Lung (tissue), 12 donors: ENCODE data around the gene ARMH2. TPM values are rescaled to one million over a fixed set of nuclear protein-coding genes. Genes with fewer than 3 reads are reported as not detected.
A peak's percentile ranks its signal among the peaks of the same experiment; 100 is the strongest.
"Not testable (repeated sequence)": the region's sequence is repeated elsewhere in the genome, so short reads cannot be mapped to it uniquely, and the experiment has no call there.

Experiments
- ATAC-seq: fragments of 200-7000 bp; cut with Tn5 transposase; one replicate; pipeline ENCODE4 v1.9.1; 2020; ENCODE audit warnings: moderate number of reproducible peaks; ENCODE audit not compliant: insufficient read depth, low FRiP score
- DNase-seq, 3 donors: peaks; one replicate each; pipeline ENCODE4 v3.0.0-alpha.2; 2013 to 2017
- H3K27ac ChIP-seq, 2 donors: one replicate each; pipeline ENCODE4 v1.5.1; 2013; ENCODE audit warnings: mild to moderate bottlenecking in 2 of 2, moderate library complexity in 2 of 2, control low read depth in 1 of 2, inconsistent platforms in 1 of 2, low read depth in 1 of 2, low read length in 1 of 2
- H3K27me3 ChIP-seq, 3 donors: one replicate each; pipeline ENCODE4 v1.5.1; 2013; ENCODE audit warnings: low read length in 2 of 3; ENCODE audit not compliant: control insufficient read depth in 3 of 3, insufficient read depth in 3 of 3
- H3K36me3 ChIP-seq, 4 donors: one replicate each; pipeline ENCODE4 v1.5.1; 2013; ENCODE audit warnings: low read length in 4 of 4, mild to moderate bottlenecking in 1 of 4, moderate library complexity in 1 of 4; ENCODE audit not compliant: control insufficient read depth in 4 of 4, insufficient read depth in 4 of 4
- H3K4me1 ChIP-seq, 5 donors: one replicate each; pipeline ENCODE4 v1.5.1; 2013; ENCODE audit warnings: low read length in 5 of 5, mild to moderate bottlenecking in 2 of 5, moderate library complexity in 1 of 5; ENCODE audit not compliant: control insufficient read depth in 5 of 5, insufficient read depth in 5 of 5
- H3K4me3 ChIP-seq: one replicate; pipeline ENCODE4 v1.5.1; 2013; ENCODE audit warnings: mild to moderate bottlenecking, control low read depth, moderate library complexity
- H3K9ac ChIP-seq, 2 donors: one replicate each; pipeline ENCODE4 v1.5.1; 2013; ENCODE audit warnings: low read length in 2 of 2, control low read depth in 1 of 2; ENCODE audit not compliant: insufficient read depth in 1 of 2
- H3K9me3 ChIP-seq, 4 donors: one replicate each; pipeline ENCODE4 v1.5.1; 2013; ENCODE audit warnings: low read length in 3 of 4, mild to moderate bottlenecking in 1 of 4, moderate library complexity in 1 of 4; ENCODE audit not compliant: control insufficient read depth in 4 of 4, insufficient read depth in 3 of 4
- WGBS, 2 donors: extraction: QIAGEN DNeasy Blood & Tissue Kit; methylation state at CpG; one replicate each; pipeline ENCODE4 v1.1.7; 2013; 5-methylcytosine and 5-hydroxymethylcytosine counted together
- polyA plus RNA-seq, 2 donors: library from polyadenylated mRNA; stranded (reverse); fragments of 200-250 nt; gene quantifications; one replicate each; pipeline ENCODE4 v1.2.1, GENCODE V29; 2013
- total RNA-seq, 2 donors: library from RNA; depleted of rRNA in 1 of 2; stranded (reverse); fragments of >200 nt in 1 of 2; gene quantifications; one replicate each; pipeline ENCODE4 v1.2.1, GENCODE V29; 2014 to 2021
- TF ChIP-seq, protein P1 (sequence below): IDR thresholded peaks from 2 replicates; pipeline ENCODE4 v1.5.1; 2012; ENCODE audit warnings: mild to moderate bottlenecking; ENCODE audit errors: control extremely low read depth, extremely low read depth
- donor health status: control.
- donor health status: control.
- donor health status: Bipolar disorder and iron deficiency.
- donor health status: healthy.
- donor health status: DM: yes; HTN: yes; CAD: no.

ARMH2 gene
- total and polyA plus RNA-seq, 4 donors: 0.56 to 3.2 (median 1.3) TPM

GRCh38 chr6:24753545-24753944, 45.2 kb downstream of the ARMH2 start:
- Histone ChIP-seq H3K9me3 (no peaks in the 10 kb centered on the region), H3K4me1 (peaks cover 0 to 5% (median 0%) of the 10 kb centered on the region in 5 donors), H3K27ac (no peak overlapping the region), H3K27me3 (no peaks in the 10 kb centered on the region), H3K36me3 (no peaks in the 10 kb centered on the region), H3K9ac (no peak overlapping the region), H3K4me3 (no peak overlapping the region)
- 85 to 89% methylated on average over 2 of the region's 2 CpGs for WGBS, 2 donors
- ATAC-seq: no peak
- DNase-seq: no peak
- TF ChIP-seq, protein P1, sequence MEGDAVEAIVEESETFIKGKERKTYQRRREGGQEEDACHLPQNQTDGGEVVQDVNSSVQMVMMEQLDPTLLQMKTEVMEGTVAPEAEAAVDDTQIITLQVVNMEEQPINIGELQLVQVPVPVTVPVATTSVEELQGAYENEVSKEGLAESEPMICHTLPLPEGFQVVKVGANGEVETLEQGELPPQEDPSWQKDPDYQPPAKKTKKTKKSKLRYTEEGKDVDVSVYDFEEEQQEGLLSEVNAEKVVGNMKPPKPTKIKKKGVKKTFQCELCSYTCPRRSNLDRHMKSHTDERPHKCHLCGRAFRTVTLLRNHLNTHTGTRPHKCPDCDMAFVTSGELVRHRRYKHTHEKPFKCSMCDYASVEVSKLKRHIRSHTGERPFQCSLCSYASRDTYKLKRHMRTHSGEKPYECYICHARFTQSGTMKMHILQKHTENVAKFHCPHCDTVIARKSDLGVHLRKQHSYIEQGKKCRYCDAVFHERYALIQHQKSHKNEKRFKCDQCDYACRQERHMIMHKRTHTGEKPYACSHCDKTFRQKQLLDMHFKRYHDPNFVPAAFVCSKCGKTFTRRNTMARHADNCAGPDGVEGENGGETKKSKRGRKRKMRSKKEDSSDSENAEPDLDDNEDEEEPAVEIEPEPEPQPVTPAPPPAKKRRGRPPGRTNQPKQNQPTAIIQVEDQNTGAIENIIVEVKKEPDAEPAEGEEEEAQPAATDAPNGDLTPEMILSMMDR: no peak

DNA sequence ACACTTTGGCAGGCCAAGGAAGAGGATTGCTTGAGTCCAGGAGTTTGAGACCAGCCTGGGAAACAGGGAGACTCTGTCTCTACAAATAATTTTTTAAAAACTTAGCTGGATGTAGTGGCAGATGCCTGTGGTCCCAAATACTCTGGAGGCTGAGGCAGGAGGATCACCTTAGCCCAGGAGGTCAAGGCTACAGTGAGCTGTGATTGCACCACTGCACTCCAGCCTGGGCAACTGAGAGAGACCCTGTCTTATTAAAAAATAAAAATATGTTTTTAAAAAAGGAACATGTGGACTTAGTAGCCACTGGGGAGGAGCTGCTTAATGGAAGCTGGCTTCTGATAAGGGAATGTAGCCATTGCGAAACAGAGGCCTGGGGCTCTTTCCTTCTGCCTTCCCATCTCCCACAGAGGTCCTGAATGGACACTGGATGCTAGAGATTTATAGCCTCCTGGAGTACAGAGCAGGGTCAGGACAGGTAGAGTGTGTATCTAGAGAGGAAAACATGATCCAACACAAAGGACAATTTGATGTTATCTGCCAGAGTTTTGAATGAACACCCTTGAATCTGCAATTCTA, 45.7 kb downstream of the ARMH2 start:
- ATAC-seq (no peak), DNase-seq (no peak)
- TF ChIP-seq, protein P1: no peak
- H3K36me3 ChIP-seq: no peaks in the 10 kb centered on the region
- no peak overlapping the region for H3K9ac ChIP-seq
- H3K9me3 ChIP-seq: no peaks in the 10 kb centered on the region
- no peaks in the 10 kb centered on the region for H3K27me3 ChIP-seq
- no peak overlapping the region for H3K4me3 ChIP-seq
- peaks cover 0 to under 1% (median 0%) of the 10 kb centered on the region in 5 donors for H3K4me1 ChIP-seq
- WGBS, 2 donors: 89 to 90% methylated on average over 1 of the region's 1 CpG
- H3K27ac ChIP-seq: no peak overlapping the region

DNA sequence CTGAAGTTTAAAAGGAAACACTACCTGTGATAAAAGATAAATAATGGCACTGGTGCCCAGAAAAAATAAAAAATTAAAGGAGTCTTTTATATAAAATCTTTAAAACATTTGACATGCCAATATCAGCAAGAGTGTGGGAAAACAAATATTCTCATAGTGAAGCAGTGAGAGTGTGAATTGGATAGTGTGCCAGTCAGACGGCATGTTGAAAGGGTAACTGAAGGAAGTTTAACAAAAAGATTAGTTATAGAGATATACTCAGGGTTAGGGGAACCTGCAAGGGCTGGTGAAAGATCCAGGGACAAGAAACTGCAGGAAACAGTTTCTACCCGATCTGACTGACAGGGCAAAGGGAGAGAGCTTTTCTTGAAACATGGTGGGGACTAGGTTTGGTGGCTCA, 46.2 kb downstream of the ARMH2 start:
- Histone ChIP-seq H3K27ac (no peak overlapping the region), H3K9ac (no peak overlapping the region), H3K9me3 (no peaks in the 10 kb centered on the region), H3K4me3 (no peak overlapping the region), H3K36me3 (no peaks in the 10 kb centered on the region), H3K27me3 (no peaks in the 10 kb centered on the region), H3K4me1 (no peaks in the 10 kb centered on the region)
- ATAC-seq (no peak), DNase-seq (peak in 1 of 3 donors; percentile 60)
- WGBS, 2 donors: 38 to 48% methylated on average over 2 of the region's 2 CpGs
- TF ChIP-seq, protein P1: no peak

GRCh38 chr6:24750878-24751277, 47.8 kb downstream of the ARMH2 start:
- not testable (repeated sequence) for H3K27ac ChIP-seq, H3K9me3 ChIP-seq, H3K9ac ChIP-seq, H3K36me3 ChIP-seq, DNase-seq, H3K4me1 ChIP-seq, H3K27me3 ChIP-seq, ATAC-seq, H3K4me3 ChIP-seq
- WGBS, 2 donors: 74 to 90% methylated on average over 3 of the region's 3 CpGs
